Lower leg skin (tissue), 4 donors: ENCODE data around the gene ZNF394. TPM values are rescaled to one million over a fixed set of nuclear protein-coding genes. Genes with fewer than 3 reads are reported as not detected.
"Not testable (repeated sequence)": the region's sequence is repeated elsewhere in the genome, so short reads cannot be mapped to it uniquely, and the experiment has no call there.

Experiments used
- DNase-seq, 2 donors: peaks; one replicate each; pipeline ENCODE4 v3.0.0-alpha.2; 2019; ENCODE audit warnings: low spot score in 2 of 2
- H3K4me3 ChIP-seq: fragments of 200-600 bp; sonication (generic); 2 replicates; pipeline ENCODE4 v1.5.1; 2017; ENCODE audit warnings: mild to moderate bottlenecking, low read depth; ENCODE audit not compliant: poor library complexity, severe bottlenecking
- CTCF ChIP-seq, 3 donors: fragments of 450-650 bp; IDR thresholded peaks; one replicate each; pipeline ENCODE4 v1.5.1; 2016; ENCODE audit warnings: antibody characterized with exemption in 3 of 3, mild to moderate bottlenecking in 3 of 3, moderate library complexity in 2 of 3
- POLR2A ChIP-seq, 2 donors: fragments of 450-650 bp; IDR thresholded peaks; one replicate each; pipeline ENCODE4 v1.6.1; 2016 to 2017; ENCODE audit warnings: antibody characterized with exemption in 2 of 2, mild to moderate bottlenecking in 1 of 2, moderate library complexity in 1 of 2
- WGBS, 2 donors: methylation state at CpG; one replicate each; pipeline ENCODE4 v1.1.5; 2018; 5-methylcytosine and 5-hydroxymethylcytosine counted together
- intact Hi-C: fragments of 100-400 bp; cut with DNase I; formaldehyde crosslinking; loops from one replicate; pipeline ENCODE4 v1.15.0; 2023; ENCODE audit warnings: low total_unique reads
- total RNA-seq, 4 donors: library from RNA; depleted of rRNA; stranded (reverse); fragments of >200 nt; gene quantifications; one replicate each; pipeline ENCODE4 v1.1.0, GENCODE V29; 2016

Gene ZNF394
- total RNA-seq, 4 donors from 2014 or later = 26.2 to 55.0 (median 40.5) TPM

GRCh38 chr7:99505324-99505662 lies 5.2 kb upstream of the ZNF394 start:
- no peak for DNase-seq
- H3K4me3 ChIP-seq = peak overlapping the region; percentile 64
- 2 to 4% methylated on average over 11 of the region's 11 CpGs for WGBS, 2 donors
- no peak for TF ChIP-seq CTCF (IDR thresholded peaks at IDR 0.05)
- TF ChIP-seq POLR2A (IDR thresholded peaks at IDR 0.05) = no peak
- intact Hi-C loops = no loop called here

- intact Hi-C loops = no loop called here
- peak within 1 kb of the TSS; percentile 64 for H3K4me3 ChIP-seq
- WGBS, 2 donors = 0 to 1% methylated on average over 41 to 42 of the region's 53 CpGs
- TF ChIP-seq CTCF (IDR thresholded peaks at IDR 0.05) (no peak), POLR2A (IDR thresholded peaks at IDR 0.05) (peak in 1 of 2 donors; percentile 47)
- DNase-seq = peak; percentile 97 to 100
These were observed 4.7 kb upstream of the ZNF394 start, which contains the start of gene ZKSCAN5 for GRCh38 chr7:99504603-99505323. Gene ZKSCAN5 (plus strand): TSS chr7:99504662. CDS start chr7:99506045, 1,383 bp downstream.

GRCh38 chr7:99504281-99504602 lies 4.2 kb upstream of the ZNF394 start:
- no peak for TF ChIP-seq POLR2A (IDR thresholded peaks at IDR 0.05)
- TF ChIP-seq CTCF (IDR thresholded peaks at IDR 0.05) = no peak
- DNase-seq = no peak
- peak overlapping the region; percentile 64 for H3K4me3 ChIP-seq
- 9% methylated on average over 17 to 19 of the region's 19 CpGs for WGBS, 2 donors
- intact Hi-C loops = no loop called here

GRCh38 chr7:99501236-99501635 lies 1.2 kb upstream of the ZNF394 start:
- H3K4me3 ChIP-seq, DNase-seq: not testable (repeated sequence)

GRCh38 chr7:99500637-99501009 lies 542 bp upstream of the ZNF394 start:
- TF ChIP-seq POLR2A (IDR thresholded peaks at IDR 0.05) = no peak
- no peak for TF ChIP-seq CTCF (IDR thresholded peaks at IDR 0.05)
- no peak for DNase-seq
- WGBS, 2 donors = 51 to 56% methylated on average over 16 of the region's 16 CpGs
- intact Hi-C loops = no loop called here
- peak overlapping the region; percentile 98 for H3K4me3 ChIP-seq

More at GRCh38 chr7:99501236-99501635, 1.2 kb upstream of the ZNF394 start:
- WGBS, 2 donors = 92 to 95% methylated on average over 12 of the region's 12 CpGs
- intact Hi-C loops = not testable (repeated sequence)

- TF ChIP-seq CTCF (IDR thresholded peaks at IDR 0.05) = no peak
- TF ChIP-seq POLR2A (IDR thresholded peaks at IDR 0.05) = no peak
- WGBS, 2 donors = 1 to 2% methylated on average over 13 to 14 of the region's 14 CpGs
- intact Hi-C loops = no loop called here
- H3K4me3 ChIP-seq = peak overlapping the region; percentile 98
- DNase-seq = no peak
These were observed 735 bp downstream of the ZNF394 start for GRCh38 chr7:99499371-99499720.
